GM12875 (cell line): ENCODE data around the gene ZFPM1.

ENCODE experiments used
- H3K4me3 ChIP-seq: one replicate; pipeline ENCODE4 v1.5.1; 2011; ENCODE audit warnings: low read depth, low read length, control low read depth
- TF ChIP-seq, protein P1 (sequence below): IDR thresholded peaks from 2 replicates; pipeline ENCODE4 v1.5.1; 2011; ENCODE audit warnings: low read depth, mild to moderate bottlenecking, control low read depth, inconsistent platforms, low read length, moderate library complexity, borderline replicate concordance; ENCODE audit not compliant: insufficient read depth

Gene ZFPM1

DNA sequence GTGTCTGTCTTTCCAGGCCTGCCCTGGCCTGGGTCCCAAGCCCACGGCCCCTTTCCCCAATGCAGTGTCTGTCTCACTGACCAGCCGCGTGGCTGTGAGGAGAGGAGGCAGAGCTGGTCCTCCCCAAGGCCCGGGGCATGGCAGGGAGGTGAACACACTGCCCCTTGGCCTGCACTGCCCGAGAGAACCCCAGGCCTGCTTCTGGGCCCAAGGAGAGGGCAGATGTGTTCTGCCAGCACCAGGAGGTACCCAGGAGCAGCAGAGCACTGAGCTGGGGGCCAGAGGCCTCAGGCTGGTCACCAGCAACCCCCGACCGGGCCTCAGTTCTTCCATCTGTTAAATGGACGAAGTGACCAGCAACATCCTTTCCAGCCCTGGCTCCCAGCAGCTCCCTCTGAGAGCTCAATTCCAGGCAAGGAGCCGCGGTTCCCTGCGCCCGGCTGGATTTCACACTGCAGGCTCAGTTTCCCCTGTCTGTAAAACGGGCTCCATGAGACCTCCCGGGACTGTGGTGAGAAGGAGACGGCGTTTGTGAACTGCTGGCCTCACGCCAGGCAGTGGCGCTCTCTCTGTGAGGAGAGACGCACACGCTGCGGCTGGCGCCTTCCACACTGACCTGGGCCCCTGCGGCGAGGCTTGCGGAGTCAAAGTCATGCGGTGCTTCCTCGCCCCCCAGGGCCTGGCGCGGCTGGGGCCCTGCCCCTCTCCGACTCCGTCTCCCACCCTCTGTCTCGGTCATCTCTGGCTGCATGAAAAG is 8.1 kb upstream of the ZFPM1 start:
- H3K4me3 ChIP-seq = no peak overlapping the region
- TF ChIP-seq, protein P1, sequence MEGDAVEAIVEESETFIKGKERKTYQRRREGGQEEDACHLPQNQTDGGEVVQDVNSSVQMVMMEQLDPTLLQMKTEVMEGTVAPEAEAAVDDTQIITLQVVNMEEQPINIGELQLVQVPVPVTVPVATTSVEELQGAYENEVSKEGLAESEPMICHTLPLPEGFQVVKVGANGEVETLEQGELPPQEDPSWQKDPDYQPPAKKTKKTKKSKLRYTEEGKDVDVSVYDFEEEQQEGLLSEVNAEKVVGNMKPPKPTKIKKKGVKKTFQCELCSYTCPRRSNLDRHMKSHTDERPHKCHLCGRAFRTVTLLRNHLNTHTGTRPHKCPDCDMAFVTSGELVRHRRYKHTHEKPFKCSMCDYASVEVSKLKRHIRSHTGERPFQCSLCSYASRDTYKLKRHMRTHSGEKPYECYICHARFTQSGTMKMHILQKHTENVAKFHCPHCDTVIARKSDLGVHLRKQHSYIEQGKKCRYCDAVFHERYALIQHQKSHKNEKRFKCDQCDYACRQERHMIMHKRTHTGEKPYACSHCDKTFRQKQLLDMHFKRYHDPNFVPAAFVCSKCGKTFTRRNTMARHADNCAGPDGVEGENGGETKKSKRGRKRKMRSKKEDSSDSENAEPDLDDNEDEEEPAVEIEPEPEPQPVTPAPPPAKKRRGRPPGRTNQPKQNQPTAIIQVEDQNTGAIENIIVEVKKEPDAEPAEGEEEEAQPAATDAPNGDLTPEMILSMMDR = no peak

DNA sequence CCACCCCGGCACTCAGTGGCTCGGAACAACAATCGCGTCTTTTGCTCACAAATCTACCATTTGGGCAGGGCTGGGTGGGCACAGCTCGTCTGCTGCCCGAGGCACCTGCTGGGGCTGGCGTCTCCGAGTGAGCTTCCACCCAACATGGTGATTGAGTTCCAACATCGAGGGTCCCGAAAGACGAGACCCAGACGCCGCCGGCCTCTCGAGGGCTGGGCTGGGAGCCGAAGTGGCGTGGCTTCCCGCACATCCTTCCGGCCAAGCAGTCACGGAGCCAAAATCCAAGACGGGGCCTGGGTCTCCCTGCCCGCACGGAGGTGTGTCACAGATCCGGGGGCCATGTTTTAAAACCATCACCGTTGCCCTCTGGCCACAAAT is 7.5 kb upstream of the ZFPM1 start:
- no peak overlapping the region for H3K4me3 ChIP-seq
- TF ChIP-seq, protein P1 = no peak

DNA sequence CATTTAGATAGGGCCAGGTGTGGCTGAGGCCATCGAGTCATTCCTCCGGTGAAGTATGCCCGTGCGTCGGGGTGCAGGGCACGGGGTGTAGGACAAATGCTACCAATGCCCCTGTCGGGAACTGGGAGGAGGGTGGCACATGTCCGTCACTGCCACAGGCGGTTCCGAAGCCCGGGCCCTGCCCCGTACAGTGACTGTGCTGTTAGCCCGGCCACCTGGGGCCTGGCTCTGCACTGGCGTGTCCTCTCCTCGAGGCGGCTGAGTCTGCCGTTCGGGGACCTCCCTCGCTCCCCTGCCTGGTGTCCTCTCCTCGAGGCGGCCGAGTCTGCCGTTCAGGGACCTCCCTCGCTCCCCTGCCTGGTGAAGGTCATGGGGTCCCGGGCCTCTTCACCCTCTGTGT is 7.0 kb upstream of the ZFPM1 start:
- no peak overlapping the region for H3K4me3 ChIP-seq
- TF ChIP-seq, protein P1 = no peak

DNA sequence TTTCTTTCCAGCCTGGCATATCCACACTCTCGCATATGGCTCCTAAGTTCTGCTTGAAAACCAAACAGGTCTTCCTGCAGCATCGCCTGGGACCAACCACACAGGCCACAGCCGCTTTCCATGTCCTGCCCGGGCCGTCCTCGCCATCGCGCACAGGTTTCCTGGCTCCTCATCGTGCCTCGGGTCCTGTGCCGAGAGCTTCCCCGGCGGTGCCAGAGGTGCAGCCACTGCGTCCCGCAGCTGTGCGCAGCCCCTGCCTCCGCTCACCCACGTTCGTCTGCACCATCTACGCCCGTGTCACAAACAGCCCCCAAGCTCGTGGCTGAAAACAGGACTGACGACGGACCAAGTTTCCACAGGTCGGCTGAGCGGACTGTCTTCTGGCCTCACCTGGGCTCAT is 6.3 kb upstream of the ZFPM1 start:
- TF ChIP-seq, protein P1 = no peak
- H3K4me3 ChIP-seq = no peak overlapping the region

DNA sequence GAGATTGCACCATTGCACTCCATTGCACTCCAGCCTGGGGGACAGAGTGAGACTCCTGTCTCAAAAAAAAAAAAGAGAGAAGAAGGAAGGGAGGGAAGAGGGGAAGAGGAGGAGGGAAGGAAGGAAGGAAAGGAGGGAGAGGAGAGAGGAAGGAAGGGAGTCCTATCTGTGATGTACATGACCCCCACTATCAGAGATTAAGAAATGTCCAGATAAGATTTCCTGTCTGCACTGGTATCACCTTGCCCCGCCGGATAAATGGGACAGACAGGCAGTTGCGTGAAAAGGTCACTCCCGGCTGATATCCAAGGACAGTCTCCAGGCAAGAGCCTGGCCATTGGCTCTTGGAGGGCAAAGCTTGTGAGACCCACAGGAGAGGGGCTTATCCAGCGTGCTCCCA is 5.2 kb upstream of the ZFPM1 start:
- TF ChIP-seq, protein P1 = no peak
- no peak overlapping the region for H3K4me3 ChIP-seq

DNA sequence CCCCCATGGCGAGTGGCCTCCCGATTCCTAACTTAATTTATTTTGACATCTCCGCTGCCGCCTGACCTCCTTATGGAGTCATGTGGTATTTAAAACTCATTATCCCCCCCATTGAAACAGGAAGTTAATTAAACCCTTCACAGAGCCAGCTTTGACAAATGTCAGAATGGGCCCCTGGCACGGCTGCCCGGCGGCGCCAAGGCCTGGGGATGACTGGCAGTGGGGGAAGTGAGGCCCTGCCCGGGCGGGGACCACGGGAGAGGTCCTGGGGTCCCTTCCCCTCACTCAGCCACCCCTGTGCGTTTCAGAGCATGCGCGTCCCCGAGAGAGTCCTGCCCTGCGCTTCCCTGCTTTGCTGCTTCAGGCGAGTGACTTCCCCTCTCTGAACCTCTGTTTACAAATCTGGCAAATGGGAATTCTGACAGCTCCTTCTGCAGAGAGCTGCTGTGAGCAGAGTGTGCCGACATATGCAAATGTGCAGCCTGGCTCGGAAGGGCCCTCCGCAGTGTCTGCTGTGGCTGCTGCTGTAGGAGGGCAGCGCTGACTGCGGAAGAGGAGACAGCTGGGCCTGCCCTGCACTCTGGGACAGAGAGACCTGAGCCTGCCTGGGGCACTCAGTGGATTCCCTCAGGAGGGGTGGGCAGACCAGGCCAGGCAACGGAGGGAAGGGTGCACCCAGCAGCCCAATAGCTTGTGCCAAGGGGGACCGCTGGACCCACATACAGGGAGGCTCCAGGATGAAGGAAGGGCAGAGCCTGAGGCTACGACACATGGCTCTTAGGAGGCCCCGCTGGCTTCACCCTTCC is 4.4 kb upstream of the ZFPM1 start:
- TF ChIP-seq, protein P1 = no peak
- H3K4me3 ChIP-seq = no peak overlapping the region

DNA sequence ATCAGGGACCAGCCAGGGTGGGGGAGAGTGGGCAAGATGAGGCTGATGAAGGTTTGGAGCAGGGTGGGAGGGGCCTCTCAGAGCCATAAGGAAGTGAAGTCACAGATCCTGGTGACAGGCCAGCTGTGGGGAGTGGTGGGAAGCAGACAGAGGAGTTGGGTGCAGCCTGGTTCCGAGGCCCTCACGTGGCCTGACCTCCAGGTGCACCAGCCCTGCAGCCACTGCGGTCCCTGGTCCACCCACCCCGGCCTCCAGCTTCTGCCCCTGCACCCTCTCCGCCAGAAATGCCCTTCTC is 3.9 kb upstream of the ZFPM1 start:
- TF ChIP-seq, protein P1 = no peak
- no peak overlapping the region for H3K4me3 ChIP-seq
